NT2/D1 (cell line): ENCODE results near the gene MAP2K6.

Source experiments
- SUZ12 ChIP-seq: IDR thresholded peaks from 2 replicates; pipeline ENCODE4 v1.6.1; 2011; ENCODE audit not compliant: insufficient read length, insufficient read depth; ENCODE audit errors: extremely low read depth
- YY1 ChIP-seq: IDR thresholded peaks from 2 replicates; pipeline ENCODE4 v1.6.1; 2011; ENCODE audit not compliant: insufficient read length, insufficient read depth
- ZNF274 ChIP-seq: IDR thresholded peaks from 2 replicates; pipeline ENCODE4 v1.6.1; 2011; ENCODE audit warnings: mild to moderate bottlenecking, low read depth, low read length

DNA sequence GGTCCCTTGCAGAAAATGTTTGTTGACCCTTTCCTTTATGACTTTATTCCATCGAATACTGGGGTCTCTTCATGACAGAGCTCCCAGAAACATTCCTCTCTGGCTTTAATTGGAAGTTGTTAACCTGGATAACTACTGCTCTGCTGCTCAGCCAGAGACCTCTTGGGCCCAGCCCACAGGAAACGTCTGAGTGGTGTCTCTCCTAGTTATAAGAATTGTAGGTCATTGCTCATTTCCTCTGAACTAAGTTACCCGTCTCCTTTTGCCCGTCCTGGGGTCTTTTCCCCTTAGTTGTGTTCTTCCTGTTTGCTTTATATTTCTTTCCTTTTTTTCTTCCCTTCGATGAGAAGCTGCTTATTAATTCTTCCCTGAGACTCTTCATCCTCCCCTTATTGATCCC, 9.0 kb downstream of the MAP2K6 start:
- TF ChIP-seq ZNF274: no peak
- no peak for TF ChIP-seq SUZ12
- TF ChIP-seq YY1: no peak
